DND-41 (cell line): Measurements from ENCODE around the gene C16orf78.

Experiments used
- ATAC-seq: fragments of 200-7000 bp; cut with Tn5 transposase; 3 replicates; pipeline ENCODE4 v1.9.1; 2021; ENCODE audit warnings: low read depth; ENCODE audit not compliant: insufficient read depth
- DNase-seq: peaks from one replicate; pipeline ENCODE4 v3.0.0-alpha.2; 2020
- H2AFZ ChIP-seq: 2 replicates; pipeline ENCODE4 v1.6.0; 2012; ENCODE audit warnings: low read depth, low read length
- H3K27ac ChIP-seq: 2 replicates; pipeline ENCODE4 v1.5.1; 2012; ENCODE audit warnings: low read length, inconsistent platforms
- H3K27me3 ChIP-seq: fragments of 200-600 bp; sonication (generic); 2 replicates; pipeline ENCODE4 v1.6.0; 2012; ENCODE audit warnings: low read length, mild to moderate bottlenecking, inconsistent platforms; ENCODE audit not compliant: insufficient read depth, poor library complexity
- H3K36me3 ChIP-seq: 2 replicates; pipeline ENCODE4 v1.5.1; 2012; ENCODE audit warnings: low read length, inconsistent platforms; ENCODE audit not compliant: insufficient read depth
- H3K4me1 ChIP-seq: 2 replicates; pipeline ENCODE4 v1.5.1; 2012; ENCODE audit warnings: mild to moderate bottlenecking, low read length; ENCODE audit not compliant: insufficient read depth
- H3K4me2 ChIP-seq: 2 replicates; pipeline ENCODE4 v1.6.0; 2012; ENCODE audit warnings: mild to moderate bottlenecking, moderate library complexity, low read length, inconsistent platforms; ENCODE audit not compliant: insufficient read depth
- H3K4me3 ChIP-seq, 2 experiments: fragments of 200-600 bp in 1 of 2; shearing (Covaris generic) in 1 of 2; 2 replicates each; pipeline ENCODE4 v1.5.1; 2012 to 2016; ENCODE audit warnings: inconsistent platforms in 2 of 2, low read length in 2 of 2, mild to moderate bottlenecking in 2 of 2, low read depth in 1 of 2, moderate library complexity in 1 of 2
- H3K79me2 ChIP-seq: 2 replicates; pipeline ENCODE4 v1.6.0; 2012; ENCODE audit warnings: low read length, inconsistent platforms; ENCODE audit not compliant: insufficient read depth
- H3K9ac ChIP-seq: 2 replicates; pipeline ENCODE4 v1.6.0; 2012; ENCODE audit warnings: low read depth, mild to moderate bottlenecking, inconsistent platforms, low read length, moderate library complexity
- H3K9me3 ChIP-seq: 2 replicates; pipeline ENCODE4 v1.5.1; 2012; ENCODE audit warnings: low read length, moderate library complexity, mild to moderate bottlenecking, inconsistent platforms; ENCODE audit not compliant: insufficient read depth, severe bottlenecking
- H4K20me1 ChIP-seq: 2 replicates; pipeline ENCODE4 v1.6.0; 2012; ENCODE audit warnings: low read length; ENCODE audit not compliant: insufficient read depth
- CTCF ChIP-seq: IDR thresholded peaks from 2 replicates; pipeline ENCODE4 v1.5.1; 2012; ENCODE audit warnings: borderline replicate concordance, low read length, moderate library complexity, mild to moderate bottlenecking; ENCODE audit not compliant: poor library complexity, severe bottlenecking; ENCODE audit errors: extremely low read depth
- EZH2 ChIP-seq: IDR thresholded peaks from 3 replicates; pipeline ENCODE4 v1.6.1; 2012; ENCODE audit warnings: borderline replicate concordance, low read depth, mild to moderate bottlenecking, moderate library complexity, low read length, inconsistent platforms; ENCODE audit not compliant: severe bottlenecking

Gene C16orf78

GRCh38 chr16:49434733-49435132, 61.1 kb downstream of the C16orf78 start:
- Histone ChIP-seq H3K36me3 (no peaks in the 10 kb centered on the region), H2AFZ (no peak overlapping the region), H3K4me1 (0 out of 2 replicates have a peak, but pooled peaks cover under 1% of the 10 kb centered on the region), H3K79me2 (no peaks in the 10 kb centered on the region), H3K4me3 (no peak overlapping the region), H3K27ac (no peak overlapping the region), H3K9ac (no peak overlapping the region), H4K20me1 (no peaks in the 10 kb centered on the region), H3K27me3 (no peaks in the 10 kb centered on the region), H3K9me3 (no peaks in the 10 kb centered on the region), H3K4me2 (no peak overlapping the region)
- no peak for TF ChIP-seq CTCF
- TF ChIP-seq EZH2, result no peak
- DNase-seq (no peak), ATAC-seq (no peak)

GRCh38 chr16:49436181-49436580, 62.6 kb downstream of the C16orf78 start:
- Histone ChIP-seq H3K4me1 (peaks cover 15% of the 10 kb centered on the region), H3K9ac (no peak overlapping the region), H3K36me3 (no peaks in the 10 kb centered on the region), H4K20me1 (no peaks in the 10 kb centered on the region), H3K4me2 (no peak overlapping the region), H3K4me3 (no peak overlapping the region), H3K9me3 (no peaks in the 10 kb centered on the region), H3K79me2 (no peaks in the 10 kb centered on the region), H3K27me3 (no peaks in the 10 kb centered on the region), H3K27ac (no peak overlapping the region), H2AFZ (no peak overlapping the region)
- no peak for ATAC-seq
- no peak for DNase-seq
- TF ChIP-seq CTCF, result no peak
- no peak for TF ChIP-seq EZH2

DNA sequence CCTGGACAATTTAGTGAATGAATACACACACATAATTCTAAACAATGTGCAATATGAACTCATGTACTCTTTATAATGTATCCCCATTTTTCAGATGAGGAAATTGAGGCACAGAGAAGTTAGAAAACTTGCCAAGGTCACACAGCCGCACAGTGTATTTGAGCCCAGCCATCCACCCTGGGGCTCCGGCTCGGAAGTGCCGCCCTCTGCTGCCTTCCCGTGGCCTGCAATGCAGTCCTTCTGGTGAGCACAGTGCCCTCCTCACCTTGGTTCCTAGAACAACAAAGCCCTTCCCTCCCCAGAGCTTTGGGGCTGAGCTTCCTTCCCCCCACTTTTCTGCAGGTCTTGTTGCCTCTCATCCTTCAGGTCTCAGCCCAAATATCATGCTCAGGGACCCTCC, 63.7 kb downstream of the C16orf78 start:
- H2AFZ ChIP-seq, result no peak overlapping the region

More for the DNA sequence above, 63.7 kb downstream of the C16orf78 start:
- no peak overlapping the region for H3K4me2 ChIP-seq
- no peak overlapping the region for H3K4me3 ChIP-seq
- H3K4me1 ChIP-seq, result peaks cover 27% of the 10 kb centered on the region
- H4K20me1 ChIP-seq, result no peaks in the 10 kb centered on the region
- no peaks in the 10 kb centered on the region for H3K79me2 ChIP-seq
- H3K9me3 ChIP-seq, result no peaks in the 10 kb centered on the region
- no peak overlapping the region for H3K27ac ChIP-seq
- H3K27me3 ChIP-seq, result no peaks in the 10 kb centered on the region
- H3K9ac ChIP-seq, result no peak overlapping the region
- DNase-seq (no peak), ATAC-seq (no peak)
- no peaks in the 10 kb centered on the region for H3K36me3 ChIP-seq
- TF ChIP-seq CTCF, result no peak
- TF ChIP-seq EZH2, result no peak
